Measurements from ENCODE around the gene FRAS1. TPM values are rescaled to one million over a fixed set of nuclear protein-coding genes. Genes with fewer than 3 reads are reported as not detected.

The FRAS1 gene
- total RNA-seq, 2 experiments from 2014 or later = not detected

DNA sequence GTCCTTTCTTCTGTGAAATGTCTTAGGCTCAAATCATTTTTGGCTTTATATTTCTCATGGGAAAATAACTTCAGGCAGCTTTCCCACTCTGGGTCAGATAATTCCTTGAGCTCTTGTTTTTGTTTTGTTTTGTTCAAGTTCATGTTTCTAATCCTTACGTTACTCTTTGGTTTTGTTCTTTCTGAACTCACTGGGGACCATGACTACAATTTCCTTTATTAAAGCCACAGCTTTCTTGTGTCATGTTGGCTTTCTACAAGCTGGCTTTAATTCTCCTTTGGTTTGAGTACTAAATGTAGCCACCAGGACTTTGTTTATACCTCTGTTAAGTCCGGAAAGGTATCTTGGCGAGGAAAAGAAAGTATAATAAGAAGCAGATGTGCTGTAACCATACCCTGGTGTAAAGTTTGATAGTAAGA, 463.7 kb downstream of the FRAS1 start:
- Mint-ChIP-seq H3K4me1 (ENCODE audit: low read depth) (no peaks in the 10 kb centered on the region), H3K36me3 (ENCODE audit: low read depth) (no peaks in the 10 kb centered on the region), H3K4me3 (no peak overlapping the region), H3K27me3 (no peaks in the 10 kb centered on the region), H3K9me3 (no peaks in the 10 kb centered on the region), H3K27ac (no peak overlapping the region)
- no peaks in the 10 kb centered on the region for H3K9me3 ChIP-seq (ENCODE audit: control insufficient read depth in 1 of 2, insufficient read depth in 1 of 2, low read length in 2 of 2)
- ATAC-seq (ENCODE audit: poor library complexity) (no peak), DNase-seq (no peak)
- intact Hi-C loops (cut with DNase I, micrococcal nuclease) = no loop called here
- H3K36me3 ChIP-seq (ENCODE audit: insufficient read depth, low read length) = no peaks in the 10 kb centered on the region
- POLR2A ChIA-PET = no interaction called here
- H3K27ac ChIP-seq (ENCODE audit: low read depth in 1 of 2, low read length in 2 of 2) = no peak overlapping the region
- no peaks in the 10 kb centered on the region for H3K27me3 ChIP-seq (ENCODE audit: control insufficient read depth in 1 of 2, insufficient read depth in 2 of 2, low read length in 2 of 2)
- H3K4me3 ChIP-seq (ENCODE audit: low read length) = no peak overlapping the region
- no peak for TF ChIP-seq CTCF (IDR thresholded peaks at IDR 0.05)
- CTCF ChIA-PET = no interaction called here
- no peaks in the 10 kb centered on the region for H3K4me1 ChIP-seq (ENCODE audit: insufficient read depth, low read length)

DNA sequence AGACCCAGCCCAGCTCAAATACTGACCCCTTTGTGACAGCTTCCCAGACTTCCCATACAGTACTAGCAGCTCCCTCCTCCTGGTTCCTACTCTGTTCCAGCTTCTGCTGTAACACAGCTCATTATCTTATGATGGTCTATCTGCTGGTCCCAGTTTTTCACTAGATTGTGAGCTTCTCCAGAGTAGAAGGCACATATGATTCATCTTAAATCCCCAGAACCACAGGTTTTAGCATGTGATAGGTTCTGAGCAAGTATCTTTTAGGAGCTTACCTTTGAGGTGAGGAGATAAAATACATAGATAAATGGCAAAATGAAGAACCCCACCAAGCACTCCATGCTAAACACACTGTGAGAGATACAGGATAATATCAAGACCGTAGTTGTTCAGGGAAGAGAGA, 466.9 kb downstream of the FRAS1 start:
- H3K36me3 Mint-ChIP-seq (ENCODE audit: low read depth) = no peaks in the 10 kb centered on the region
- Histone ChIP-seq H3K36me3 (ENCODE audit: insufficient read depth, low read length) (no peaks in the 10 kb centered on the region), H3K27me3 (ENCODE audit: control insufficient read depth in 1 of 2, insufficient read depth in 2 of 2, low read length in 2 of 2) (no peaks in the 10 kb centered on the region), H3K27ac (ENCODE audit: low read depth in 1 of 2, low read length in 2 of 2) (no peak overlapping the region), H3K4me3 (ENCODE audit: low read length) (no peak overlapping the region), H3K4me1 (ENCODE audit: insufficient read depth, low read length) (no peaks in the 10 kb centered on the region), H3K9me3 (ENCODE audit: control insufficient read depth in 1 of 2, insufficient read depth in 1 of 2, low read length in 2 of 2) (no peaks in the 10 kb centered on the region)
- intact Hi-C loops (cut with DNase I, micrococcal nuclease) = no loop called here
- CTCF ChIA-PET = interaction anchor here (1.3 kb wide), 1 partner anchor 10 kb away, joined by 3 read pairs; no protein-coding TSS in a partner anchor
- POLR2A ChIA-PET = no interaction called here
- no peaks in the 10 kb centered on the region for H3K4me1 Mint-ChIP-seq (ENCODE audit: low read depth)
- no peaks in the 10 kb centered on the region for H3K9me3 Mint-ChIP-seq
- TF ChIP-seq CTCF (IDR thresholded peaks at IDR 0.05) = no peak
- no peak overlapping the region for H3K4me3 Mint-ChIP-seq
- no peak overlapping the region for H3K27ac Mint-ChIP-seq
- ATAC-seq (ENCODE audit: poor library complexity) (no peak), DNase-seq (no peak)
- no peaks in the 10 kb centered on the region for H3K27me3 Mint-ChIP-seq

DNA sequence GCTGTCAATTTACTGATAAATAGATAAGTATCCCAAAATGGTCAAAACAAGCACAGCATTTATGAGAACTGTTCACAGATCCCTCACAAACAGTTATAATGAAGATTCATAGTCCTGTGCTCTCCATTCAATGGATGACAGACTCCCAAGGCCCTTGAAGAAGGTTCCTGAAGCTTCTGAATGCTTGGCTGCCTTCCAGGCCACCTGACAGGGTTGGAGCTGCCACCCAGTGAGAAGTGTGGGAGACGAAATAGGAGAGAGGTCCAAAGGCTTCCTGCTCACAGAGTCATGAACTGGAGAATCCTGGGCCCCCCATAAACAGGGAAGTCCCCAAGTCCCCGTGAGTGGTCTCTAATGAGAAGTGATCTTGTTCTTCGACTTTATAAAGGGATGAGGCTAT, 468.4 kb downstream of the FRAS1 start:
- ChIA-PET POLR2A (no interaction called here), CTCF (no interaction called here)
- Mint-ChIP-seq H3K27ac (no peak overlapping the region), H3K4me1 (ENCODE audit: low read depth) (no peaks in the 10 kb centered on the region), H3K27me3 (no peaks in the 10 kb centered on the region), H3K4me3 (no peak overlapping the region), H3K9me3 (no peaks in the 10 kb centered on the region), H3K36me3 (ENCODE audit: low read depth) (no peaks in the 10 kb centered on the region)
- intact Hi-C loops (cut with DNase I, micrococcal nuclease) = no loop called here
- ATAC-seq (ENCODE audit: poor library complexity) = no peak
- no peak for TF ChIP-seq CTCF (IDR thresholded peaks at IDR 0.05)
- Histone ChIP-seq H3K36me3 (ENCODE audit: insufficient read depth, low read length) (no peaks in the 10 kb centered on the region), H3K9me3 (ENCODE audit: control insufficient read depth in 1 of 2, insufficient read depth in 1 of 2, low read length in 2 of 2) (no peaks in the 10 kb centered on the region), H3K4me3 (ENCODE audit: low read length) (no peak overlapping the region), H3K27ac (ENCODE audit: low read depth in 1 of 2, low read length in 2 of 2) (no peak overlapping the region), H3K27me3 (ENCODE audit: control insufficient read depth in 1 of 2, insufficient read depth in 2 of 2, low read length in 2 of 2) (no peaks in the 10 kb centered on the region), H3K4me1 (ENCODE audit: insufficient read depth, low read length) (no peaks in the 10 kb centered on the region)
- no peak for DNase-seq

Data from CD4-positive, alpha-beta T cell (primary cell).